Measurements from ENCODE around the gene NEUROG3. TPM values are rescaled to one million over a fixed set of nuclear protein-coding genes. Genes with fewer than 3 reads are reported as not detected.
"Not testable (repeated sequence)": the region's sequence is repeated elsewhere in the genome, so short reads cannot be mapped to it uniquely, and the experiment has no call there.

NEUROG3 gene
- total RNA-seq, 4 donors from 2014 or later: 1.1 to 1.2 TPM; not detected in 2

- Histone ChIP-seq H3K4me1 (no peaks in the 10 kb centered on the region), H3K36me3 (no peaks in the 10 kb centered on the region), H3K27ac (no peak overlapping the region), H3K4me3 (no peak overlapping the region), H3K27me3 (no peaks in the 10 kb centered on the region), H3K9me3 (peaks cover 0 to 5% (median 0%) of the 10 kb centered on the region in 4 donors)
- TF ChIP-seq POLR2A (IDR thresholded peaks at IDR 0.05) (no peak), CTCF (IDR thresholded peaks at IDR 0.05) (no peak)
- no peak for DNase-seq
These were observed 31.8 kb downstream of the NEUROG3 start for GRCh38 chr10:69541463-69541862.

GRCh38 chr10:69538461-69538860, 34.8 kb downstream of the NEUROG3 start:
- DNase-seq: no peak
- H3K27me3 ChIP-seq: no peaks in the 10 kb centered on the region
- no peak overlapping the region for H3K4me3 ChIP-seq
- no peaks in the 10 kb centered on the region for H3K36me3 ChIP-seq
- no peak overlapping the region for H3K27ac ChIP-seq
- H3K9me3 ChIP-seq: peaks cover 0 to 5% (median 0%) of the 10 kb centered on the region in 4 donors
- TF ChIP-seq POLR2A (IDR thresholded peaks at IDR 0.05) (no peak), CTCF (IDR thresholded peaks at IDR 0.05) (no peak)
- H3K4me1 ChIP-seq: no peaks in the 10 kb centered on the region

- peaks cover 0 to 5% (median 0%) of the 10 kb centered on the region in 4 donors for H3K9me3 ChIP-seq
- no peaks in the 10 kb centered on the region for H3K36me3 ChIP-seq
- no peaks in the 10 kb centered on the region for H3K27me3 ChIP-seq
- H3K4me1 ChIP-seq: no peaks in the 10 kb centered on the region
- H3K27ac ChIP-seq: no peak overlapping the region
- no peak for DNase-seq
- no peak for TF ChIP-seq POLR2A (IDR thresholded peaks at IDR 0.05)
- TF ChIP-seq CTCF (IDR thresholded peaks at IDR 0.05): no peak
- H3K4me3 ChIP-seq: no peak overlapping the region
These were observed 35.8 kb downstream of the NEUROG3 start for GRCh38 chr10:69537449-69537848.

GRCh38 chr10:69536521-69536920, 36.7 kb downstream of the NEUROG3 start:
- H3K27me3 ChIP-seq, DNase-seq, H3K4me3 ChIP-seq, H3K36me3 ChIP-seq, H3K4me1 ChIP-seq, H3K9me3 ChIP-seq, H3K27ac ChIP-seq: not testable (repeated sequence)

- DNase-seq: no peak
- Histone ChIP-seq H3K36me3 (no peaks in the 10 kb centered on the region), H3K4me3 (no peak overlapping the region), H3K27ac (no peak overlapping the region), H3K4me1 (no peaks in the 10 kb centered on the region), H3K9me3 (no peaks in the 10 kb centered on the region), H3K27me3 (no peaks in the 10 kb centered on the region)
- TF ChIP-seq POLR2A (IDR thresholded peaks at IDR 0.05) (no peak), CTCF (IDR thresholded peaks at IDR 0.05) (no peak)
These were observed 39.6 kb downstream of the NEUROG3 start for GRCh38 chr10:69533658-69534057.

- H3K27me3 ChIP-seq: no peaks in the 10 kb centered on the region
- H3K36me3 ChIP-seq: no peaks in the 10 kb centered on the region
- DNase-seq: no peak
- TF ChIP-seq CTCF (IDR thresholded peaks at IDR 0.05) (no peak), POLR2A (IDR thresholded peaks at IDR 0.05) (no peak)
- H3K4me3 ChIP-seq: no peak overlapping the region
- H3K4me1 ChIP-seq: no peaks in the 10 kb centered on the region
- no peak overlapping the region for H3K27ac ChIP-seq
- no peaks in the 10 kb centered on the region for H3K9me3 ChIP-seq
These were observed 45.3 kb downstream of the NEUROG3 start for GRCh38 chr10:69527961-69528360.

Other genes with a start within 250 kb of the NEUROG3 start
- gene TACR2, start 156.5 kb downstream of the NEUROG3 start, total RNA-seq: 10 to 100 TPM in 1 of 4 donors, 1 to 10 TPM in 2, not detected in 1; 1.1 to 11.1 (median 3.2) TPM
- gene TSPAN15, start 122.0 kb downstream of the NEUROG3 start, total RNA-seq: 100 to 1,000 TPM in 2 of 4 donors, 10 to 100 TPM in 2; 32.2 to 110 (median 94.4) TPM
- gene FAM241B, start 56.8 kb upstream of the NEUROG3 start, total RNA-seq: 1 to 10 TPM in 2 of 4 donors, not detected in 2; 1.4 to 2.4 TPM
- 1 to 10 TPM in 2 of 4 donors, under 1 TPM in 1, not detected in 1; 0.94 to 6.6 (median 3.9) TPM for gene COL13A1, start 228.5 kb upstream of the NEUROG3 start, total RNA-seq